ENCODE measurements around the gene DIAPH2. TPM values are rescaled to one million over a fixed set of nuclear protein-coding genes. Genes with fewer than 3 reads are reported as not detected.

Gene DIAPH2
- total and polyA plus RNA-seq, 9 of the 15 experiments (the other 6 are each of a cell fraction or from before 2014, with no cell fraction given) = 0.01 to 0.18 (median 0.07) TPM; not detected in 1

GRCh38 chrX:97234471-97235081, 549.9 kb downstream of the DIAPH2 start (continued):
- TF ChIP-seq ZNF561 (CRISPR knock-in tag; conservative IDR thresholded peaks at IDR 0.05) (no peak), HOMEZ (CRISPR knock-in tag; IDR thresholded peaks at IDR 0.05) (no peak), ZNF212 (CRISPR knock-in tag; IDR thresholded peaks at IDR 0.05) (no peak), ZFP1 (CRISPR knock-in tag; IDR thresholded peaks at IDR 0.05) (no peak), SIRT6 (IDR thresholded peaks at IDR 0.05; ENCODE audit: low read depth, low read length) (no peak)

- Histone ChIP-seq H3K9me1 (ENCODE audit: control insufficient read depth, insufficient read depth, low read length) (no peaks in the 10 kb centered on the region), H3K4me3 (no peak overlapping the region), H3K4me1 (replicated peaks in 1 of 2; ENCODE audit: control insufficient read depth in 2 of 2, insufficient read depth in 2 of 2, low read length in 2 of 2) (no peaks in the 10 kb centered on the region; a peak in 1 of 5 replicates), H3K79me2 (ENCODE audit: control insufficient read depth, insufficient read depth, low read length) (no peaks in the 10 kb centered on the region), H3K27ac (ENCODE audit: extremely low read depth, low read depth, low read length) (no peak overlapping the region), H3K9ac (ENCODE audit: insufficient read depth in 1 of 2, low read depth in 2 of 2, low read length in 2 of 2) (no peak overlapping the region), H3K9me3 (replicated peaks; ENCODE audit: control insufficient read depth, insufficient read depth, low read depth, low read length) (no peaks in the 10 kb centered on the region), H4K20me1 (replicated peaks; ENCODE audit: control insufficient read depth, insufficient read depth, low read length) (no peaks in the 10 kb centered on the region), H2AFZ (ENCODE audit: low read depth, low read length) (no peak overlapping the region), H3K36me3 (ENCODE audit: control insufficient read depth, insufficient read depth, low read length) (no peaks in the 10 kb centered on the region), H3K4me2 (ENCODE audit: insufficient read depth, low read length) (no peak overlapping the region), H3K27me3 (ENCODE audit: control insufficient read depth in 2 of 2, insufficient read depth in 2 of 2, low read length in 2 of 2) (no peaks in the 10 kb centered on the region)
- BruUV-seq (replicated peaks) = no TSS peak
- 6% methylated on average over 5 of the region's 5 CpGs for WGBS (ENCODE audit: insufficient coverage, low coverage, missing lambda C conversion rate)
- DNase-seq (ENCODE audit: extremely low read depth in 1 of 4, low spot score in 3 of 4) = no peak
- ATAC-seq = no peak
- FAIRE-seq = no peak
- POLR2A ChIA-PET = no interaction called here
- CTCF ChIA-PET (ENCODE audit: low intra/inter-chr PET ratio) = no interaction called here
- in situ Hi-C loops (cut with MboI) = no loop called here
- intact Hi-C loops (cut with micrococcal nuclease) = no loop called here
- TF ChIP-seq TBL1XR1 (IDR thresholded peaks at IDR 0.05; ENCODE audit: low read length in 2 of 2) = no peak
- TF ChIP-seq TAF9B (IDR thresholded peaks at IDR 0.05; ENCODE audit: partially characterized antibody) = no peak
- no peak for TF ChIP-seq RHOXF2B (CRISPR knock-in tag; conservative IDR thresholded peaks at IDR 0.05)
- TF ChIP-seq ARID1B (IDR thresholded peaks at IDR 0.05) = no peak
- no peak for TF ChIP-seq HCFC1 (IDR thresholded peaks at IDR 0.05; ENCODE audit: low read depth, low read length)
- TF ChIP-seq SREBF2 (CRISPR knock-in tag; IDR thresholded peaks at IDR 0.05) = no peak
- TF ChIP-seq RFX5 (IDR thresholded peaks at IDR 0.05; ENCODE audit: low read depth, low read length) = no peak
- TF ChIP-seq RERE (CRISPR knock-in tag; IDR thresholded peaks at IDR 0.05; ENCODE audit: borderline replicate concordance) = no peak
- TF ChIP-seq CREM (IDR thresholded peaks at IDR 0.05; ENCODE audit: low read depth) = no peak
Measured at GRCh38 chrX:97238632-97239031, 554.0 kb downstream of the DIAPH2 start.
